ENCODE results near the gene CDH13.

The CDH13 gene

DNA sequence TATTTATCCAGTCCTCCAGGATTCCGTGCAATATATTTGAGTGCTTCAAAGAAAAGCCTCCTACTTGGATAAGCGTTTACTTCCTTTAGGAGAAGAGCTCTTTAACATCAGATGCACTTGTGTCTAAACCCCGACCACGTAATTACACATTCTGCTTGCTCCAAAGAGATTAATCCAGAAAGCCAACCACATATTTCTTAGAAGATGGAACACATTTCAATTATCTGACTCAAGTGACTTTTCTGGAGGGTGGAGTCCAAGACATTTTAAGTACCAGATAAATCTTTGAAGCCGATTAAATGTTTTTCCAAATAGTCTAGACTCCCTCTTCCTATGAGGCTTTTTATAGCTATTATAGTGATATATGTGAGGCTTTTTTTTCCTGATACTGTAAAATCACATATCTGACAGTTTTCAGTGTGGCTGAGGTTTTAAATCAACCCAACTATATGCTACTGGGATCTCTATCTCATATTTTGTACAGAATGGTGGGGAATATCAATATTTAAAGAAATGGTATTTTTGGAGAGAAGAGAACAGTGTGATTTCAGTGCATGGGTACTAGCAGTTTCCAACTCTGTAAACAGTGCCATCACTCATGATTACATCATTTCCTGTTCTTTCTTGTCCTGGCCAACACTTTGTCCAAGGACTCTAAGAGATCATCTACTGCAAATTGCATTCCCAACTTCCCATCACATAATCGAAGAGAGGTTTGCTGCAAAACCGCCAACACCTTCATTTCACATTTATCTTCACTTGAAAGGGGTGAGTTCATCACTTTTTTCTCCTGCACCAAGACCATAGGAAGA is 988.6 kb downstream of the CDH13 start:
- DNase-seq (ENCODE audit: low read depth in 3 of 3) = no peak

DNA sequence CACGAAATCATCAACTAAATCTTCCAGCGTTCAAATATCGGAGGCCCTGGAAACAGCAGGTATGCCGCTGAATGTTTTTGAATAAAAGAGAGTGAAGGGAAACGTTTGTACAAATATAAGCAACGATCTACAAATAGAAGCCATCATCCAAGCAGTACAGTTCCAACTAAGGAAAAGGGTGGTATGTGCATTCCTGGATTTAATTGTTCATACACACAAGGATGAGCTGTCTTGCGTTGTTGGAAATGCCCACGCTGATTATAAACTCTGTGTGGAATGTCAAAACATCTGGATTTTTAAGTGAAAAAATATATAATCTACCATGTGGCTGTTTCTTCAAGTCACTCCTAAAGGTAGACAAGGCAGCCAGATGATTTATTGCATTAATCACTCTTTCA is 989.2 kb downstream of the CDH13 start:
- no peak for DNase-seq (ENCODE audit: low read depth in 3 of 3)

DNA sequence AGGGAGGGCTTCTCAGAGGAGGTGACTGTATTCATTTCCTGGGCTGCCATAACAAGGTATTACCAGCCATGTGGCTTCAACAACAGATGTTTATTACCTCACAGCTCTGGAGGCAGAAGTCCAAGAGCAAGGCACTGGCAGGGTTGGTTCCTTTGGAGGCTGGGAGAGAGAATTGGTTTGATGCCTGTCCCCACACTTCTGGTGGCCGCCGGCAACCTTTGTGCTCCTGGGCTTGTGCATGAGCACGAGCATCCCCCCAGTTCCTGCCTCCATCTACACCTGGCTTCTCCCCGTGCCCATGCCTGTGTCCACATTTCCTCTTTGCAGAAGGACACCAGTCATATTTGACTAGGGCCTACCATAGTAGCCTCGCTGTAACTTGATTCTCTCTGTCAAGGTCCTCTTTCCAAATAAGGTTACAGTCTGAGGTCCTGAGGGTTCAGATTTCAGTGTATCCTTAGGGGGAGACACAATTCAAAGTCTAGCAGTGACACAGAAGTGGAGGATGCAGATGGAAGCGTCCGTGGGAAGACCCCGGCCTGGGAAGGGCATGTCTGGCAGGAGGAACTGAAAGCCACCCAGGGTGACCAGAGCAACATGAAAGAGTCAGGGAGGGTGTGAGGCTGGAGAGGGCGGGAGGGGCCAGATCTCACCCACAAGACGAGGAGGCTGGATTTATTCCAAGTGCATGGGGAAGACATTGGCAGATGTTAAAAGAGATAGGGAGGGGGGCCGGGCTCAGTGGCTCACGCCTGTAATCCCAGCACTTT is 992.8 kb downstream of the CDH13 start:
- DNase-seq (ENCODE audit: low read depth in 3 of 3) = no peak

DNA sequence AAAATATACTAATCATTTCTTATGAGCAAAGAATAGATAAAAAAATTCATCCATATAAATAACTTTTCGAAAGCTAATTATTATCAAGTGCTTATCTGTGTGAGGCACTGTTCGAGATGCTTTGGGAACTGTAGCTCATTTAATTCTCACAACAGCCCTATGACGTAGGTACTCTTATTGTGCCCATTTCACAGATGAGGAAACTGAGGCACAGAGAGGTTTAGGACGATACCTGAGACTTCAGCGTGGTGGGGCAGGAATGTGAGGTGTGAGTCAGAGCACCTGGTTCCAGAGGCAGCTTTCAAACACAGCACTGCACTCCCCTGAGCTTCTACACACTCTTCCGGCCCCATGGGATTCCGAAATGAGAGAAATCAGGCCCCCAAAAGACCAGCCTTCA is 995.2 kb downstream of the CDH13 start:
- DNase-seq (ENCODE audit: low read depth in 3 of 3) = no peak

DNA sequence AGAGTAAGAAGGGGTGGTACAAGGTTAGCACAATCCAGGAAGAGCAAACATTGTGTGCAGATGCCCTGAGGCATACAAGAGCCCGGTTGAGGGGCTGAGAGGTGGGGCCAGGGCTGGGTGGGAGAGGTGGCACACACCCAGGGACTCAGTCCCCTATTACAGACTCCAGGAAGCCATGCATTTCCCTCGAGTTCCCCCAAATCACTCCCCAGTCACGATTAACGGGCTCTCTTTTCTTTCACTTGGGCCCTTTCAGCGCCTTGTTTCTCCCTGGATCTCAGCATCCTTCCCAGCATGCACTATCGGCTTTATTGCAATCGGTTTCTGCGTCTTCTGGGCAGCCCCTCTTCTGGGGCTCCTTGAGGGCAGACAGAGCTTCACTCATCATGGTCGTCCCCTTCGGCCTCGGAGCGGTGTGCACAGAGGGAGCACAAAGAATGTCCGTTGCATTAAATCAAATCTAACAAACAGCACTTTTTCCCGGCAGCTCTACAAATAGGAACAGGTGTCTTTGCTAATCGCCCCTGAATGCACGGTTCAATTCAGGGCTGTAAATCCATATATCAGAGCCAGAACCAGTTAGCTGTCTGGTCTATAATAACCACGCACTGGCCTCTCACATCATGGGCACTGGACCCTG is 996.4 kb downstream of the CDH13 start:
- DNase-seq (ENCODE audit: low read depth in 3 of 3) = no peak

DNA sequence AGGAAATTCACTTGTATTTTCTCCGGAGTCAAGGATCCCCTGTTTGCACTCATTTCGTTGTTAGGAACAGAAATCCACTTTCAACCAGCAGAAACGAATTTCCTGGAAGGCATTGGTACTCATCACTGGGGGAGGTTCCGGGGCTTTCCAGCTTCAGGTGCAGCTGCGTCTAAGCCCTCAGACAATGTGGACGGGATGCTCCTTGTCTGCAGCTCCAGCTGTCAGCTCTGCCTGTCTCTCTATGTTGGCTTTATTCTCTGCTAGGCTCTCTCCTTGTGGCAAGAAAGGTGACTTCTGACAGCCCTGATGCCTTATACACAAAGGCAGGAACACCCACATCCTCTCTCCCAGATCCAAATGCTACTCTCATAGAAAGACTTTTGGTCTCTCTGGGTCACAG is 997.1 kb downstream of the CDH13 start:
- no peak for DNase-seq (ENCODE audit: low read depth in 3 of 3)

DNA sequence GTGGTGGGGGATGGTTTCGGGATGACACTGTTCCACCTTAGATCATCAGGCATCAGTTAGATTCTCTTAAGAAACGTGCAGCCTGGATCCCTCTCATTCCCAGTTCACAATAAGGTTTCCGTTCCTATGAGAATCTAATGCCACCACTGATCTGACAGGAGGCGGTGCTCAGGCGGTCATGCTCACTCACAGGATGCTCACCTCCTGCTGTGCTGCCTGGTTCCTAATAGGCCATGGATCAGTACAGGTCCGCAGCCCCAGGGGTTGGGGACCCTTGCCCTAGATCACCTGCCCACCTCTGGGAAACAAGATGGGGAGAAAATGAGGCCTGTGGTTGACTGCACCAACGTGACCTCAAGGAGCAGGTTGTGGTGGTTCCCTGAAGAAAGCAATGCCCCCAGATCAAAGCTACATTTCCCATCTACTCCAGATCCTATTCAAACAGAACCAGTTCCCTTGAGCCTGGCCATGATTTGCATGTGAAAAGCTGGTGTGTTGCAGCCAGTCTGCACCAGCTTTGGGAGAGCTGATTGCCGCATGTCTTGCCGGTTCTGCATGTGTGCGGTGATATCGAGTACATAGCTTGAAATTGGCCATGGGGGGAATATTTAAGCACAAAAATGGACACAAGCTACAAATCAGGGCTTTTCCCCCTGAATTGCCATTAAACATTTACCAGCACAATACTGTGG is 997.8 kb downstream of the CDH13 start:
- DNase-seq (ENCODE audit: low read depth in 3 of 3) = no peak

DNA sequence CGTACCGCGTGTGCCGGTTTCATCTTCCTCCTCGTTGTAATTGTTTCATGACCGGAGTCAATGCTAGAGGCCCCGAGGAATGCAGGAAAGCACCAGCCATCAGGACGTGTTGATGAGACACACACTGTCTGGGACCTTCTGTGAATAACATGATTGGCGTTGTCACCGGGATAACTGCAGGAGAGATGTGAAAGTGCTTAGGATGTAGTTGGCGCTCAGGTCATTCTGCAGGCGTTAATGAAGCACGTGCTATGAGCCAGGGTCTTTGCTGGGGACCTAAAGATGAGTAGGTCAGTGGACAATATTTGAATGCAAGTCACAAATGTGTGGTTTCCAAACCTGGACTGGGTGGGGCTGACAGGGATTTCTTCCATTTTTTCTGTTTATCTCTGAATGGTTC is 999.4 kb downstream of the CDH13 start:
- DNase-seq (ENCODE audit: low read depth in 3 of 3) = no peak

DNA sequence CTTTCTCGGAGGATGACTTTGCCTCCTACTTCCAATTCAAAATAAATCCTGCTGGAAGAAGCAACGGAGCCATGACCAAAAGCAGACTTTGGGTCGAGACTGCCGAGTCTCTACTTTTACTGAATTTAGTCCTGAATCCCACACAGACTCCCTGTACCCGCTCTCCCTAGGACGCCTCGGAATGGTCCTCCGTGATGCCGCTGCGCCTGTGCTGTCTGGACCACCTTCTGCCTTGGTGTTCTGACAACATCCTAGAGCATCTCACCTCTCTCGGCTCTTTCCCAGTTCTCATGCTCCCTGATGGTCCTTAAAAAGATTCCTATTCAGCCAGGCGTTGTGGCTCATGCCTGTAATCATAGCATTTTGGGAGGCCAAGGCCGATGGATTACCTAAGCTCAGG is 999.9 kb downstream of the CDH13 start:
- no peak for DNase-seq (ENCODE audit: low read depth in 3 of 3)

DNA sequence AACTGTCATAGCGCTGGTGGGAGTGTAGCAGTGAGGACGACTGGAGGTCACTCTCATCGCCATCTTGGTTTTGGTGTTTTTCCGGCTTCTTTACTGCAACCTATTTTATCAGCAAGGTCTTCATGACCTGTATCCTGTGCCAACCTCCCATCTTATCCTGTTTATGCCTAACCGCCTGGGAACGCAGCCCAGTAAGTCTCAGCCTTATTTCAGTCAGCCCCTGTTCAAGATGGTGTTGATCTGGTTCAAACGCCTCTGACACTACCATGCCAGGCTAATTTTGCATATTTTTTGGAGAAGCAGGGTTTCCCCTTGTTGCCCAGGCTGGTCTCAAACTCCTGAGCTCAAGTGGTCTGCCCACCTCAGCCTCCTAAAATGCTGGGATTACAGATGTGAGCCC is 1001.2 kb downstream of the CDH13 start:
- no peak for DNase-seq (ENCODE audit: low read depth in 3 of 3)

DNA sequence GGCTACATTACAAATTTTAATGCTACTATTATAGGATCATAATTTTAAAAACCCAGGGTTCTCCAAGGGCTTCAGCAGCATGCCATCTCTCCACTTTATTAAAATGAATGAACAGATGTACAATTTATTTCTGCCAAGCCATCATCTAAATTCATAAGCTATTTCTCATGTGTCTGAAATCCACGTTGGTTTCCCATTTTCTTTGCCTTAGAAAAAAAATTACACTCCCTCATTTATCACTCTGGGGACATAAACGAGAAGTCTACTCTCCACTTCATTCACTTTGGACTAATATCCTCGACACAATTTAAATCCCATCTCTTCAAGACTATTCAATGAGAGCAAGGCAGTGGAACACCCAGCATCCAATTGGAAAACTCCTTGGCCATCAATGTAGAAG is 1002.7 kb downstream of the CDH13 start:
- no peak for DNase-seq (ENCODE audit: low read depth in 3 of 3)

DNA sequence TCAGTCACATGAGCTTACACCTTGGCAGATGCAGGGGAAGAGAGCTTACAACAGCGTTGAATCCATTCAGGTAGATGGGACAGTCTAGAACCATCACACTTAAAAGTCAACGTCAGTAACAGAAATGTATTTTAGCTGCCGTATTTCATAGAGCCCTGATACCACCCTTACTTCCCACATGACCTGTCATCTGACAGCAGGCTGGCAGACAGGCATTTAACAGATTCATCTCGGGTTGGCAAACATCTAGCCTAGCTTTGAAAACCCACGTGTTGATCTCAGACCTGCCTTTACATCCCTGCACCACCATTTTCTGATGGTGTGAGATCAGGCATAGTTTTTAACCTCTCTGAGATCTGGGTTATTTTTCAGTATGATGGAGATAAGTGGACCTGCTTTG is 1003.1 kb downstream of the CDH13 start:
- no peak for DNase-seq (ENCODE audit: low read depth in 3 of 3)

DNA sequence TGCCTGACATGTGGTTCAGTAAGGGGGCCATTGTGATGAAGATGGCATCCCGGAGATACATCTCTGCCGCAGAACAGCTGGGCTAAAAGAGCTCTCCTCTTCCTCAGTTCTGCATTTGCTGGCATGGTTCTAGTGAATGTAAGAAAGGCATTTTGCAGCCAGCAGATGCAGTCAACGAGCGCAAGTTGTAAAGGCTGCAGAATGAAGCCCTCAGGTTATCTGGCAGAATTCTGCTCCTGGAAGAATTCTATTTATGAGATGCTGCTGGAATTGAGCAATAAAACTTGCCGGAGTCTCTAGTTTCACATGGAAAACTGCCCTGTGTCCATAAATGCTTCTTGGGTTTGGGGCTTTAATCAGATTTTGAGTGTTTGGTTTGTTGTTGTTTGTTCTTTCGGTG is 1004.2 kb downstream of the CDH13 start:
- no peak for DNase-seq (ENCODE audit: low read depth in 3 of 3)

DNA sequence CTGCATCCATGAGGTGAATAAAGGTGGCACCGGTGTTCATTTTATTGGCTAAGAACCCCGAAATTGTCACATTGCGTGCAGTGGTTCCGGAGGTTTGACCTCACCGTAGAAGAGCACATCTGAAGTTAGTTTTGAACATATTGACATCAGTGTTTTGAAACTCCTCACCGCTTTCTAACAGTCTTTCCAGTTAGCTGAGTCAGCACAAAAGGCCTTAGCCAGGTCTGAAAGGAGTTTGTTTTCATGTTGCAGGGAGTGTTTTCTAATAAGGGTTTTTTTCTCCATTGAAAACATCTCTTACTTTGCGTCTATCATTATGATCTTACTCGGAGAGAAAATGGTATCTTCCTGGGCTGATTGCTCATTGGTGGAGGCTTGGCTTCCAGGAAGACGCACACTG is 1006.5 kb downstream of the CDH13 start:
- DNase-seq (ENCODE audit: low read depth in 3 of 3) = no peak

DNA sequence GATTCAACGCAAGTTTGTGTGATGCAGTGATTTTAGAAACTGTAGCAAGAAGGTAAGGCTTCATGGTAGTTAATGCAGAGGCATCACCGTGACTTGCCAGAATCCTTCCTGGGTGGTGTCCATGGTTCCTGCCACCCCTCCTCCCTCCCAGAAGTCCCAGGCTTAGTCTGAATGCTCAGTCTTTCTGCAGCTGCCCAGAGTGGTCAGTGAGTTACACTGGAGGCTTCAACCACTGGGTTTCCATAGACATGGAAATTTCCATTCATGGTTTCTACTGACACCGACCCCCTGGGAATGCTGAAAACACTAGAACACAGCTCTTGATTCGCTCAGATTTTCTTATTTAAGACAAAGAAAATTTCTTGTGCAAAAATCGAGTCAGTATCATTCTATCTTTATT is 1021.6 kb downstream of the CDH13 start:
- no peak for DNase-seq (ENCODE audit: low read depth in 3 of 3)

DNA sequence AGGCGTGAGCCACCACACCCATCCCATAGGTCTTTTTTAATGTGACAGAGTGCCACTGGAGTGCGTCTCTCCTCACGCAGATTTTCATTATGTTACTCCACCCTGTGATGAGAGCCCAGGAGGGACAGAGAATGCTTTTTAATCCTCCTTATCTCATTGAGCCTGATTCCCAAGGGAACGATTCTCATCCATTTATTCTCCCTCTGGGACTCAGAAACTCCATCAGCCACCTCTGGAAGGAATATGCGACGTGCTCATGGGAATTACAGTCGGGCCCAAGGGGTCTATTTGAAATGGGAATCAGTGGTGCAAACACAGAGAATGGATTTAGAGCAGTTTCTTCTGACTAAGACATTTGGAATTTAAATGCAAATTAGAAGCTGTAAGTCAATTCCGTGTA is 1025.1 kb downstream of the CDH13 start:
- DNase-seq (ENCODE audit: low read depth in 3 of 3) = no peak

DNA sequence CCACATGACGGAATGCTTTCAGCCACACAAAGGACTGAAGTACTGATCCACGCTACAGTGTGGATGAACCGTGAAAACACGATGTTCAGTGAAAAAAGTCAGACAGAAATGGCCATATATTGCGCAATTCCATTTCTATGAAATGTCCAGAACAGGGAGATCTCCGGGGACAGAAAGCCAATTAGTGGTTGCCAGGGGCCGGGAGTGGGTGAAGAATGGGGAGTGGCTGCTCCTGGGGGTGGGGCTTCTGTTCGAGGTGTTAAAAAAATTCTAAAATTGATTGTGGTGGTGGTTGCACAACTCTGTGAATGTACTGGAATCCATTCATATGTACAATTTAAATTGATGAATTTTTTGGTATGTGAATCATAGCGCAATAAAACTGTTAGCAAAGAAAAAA is 1026.2 kb downstream of the CDH13 start:
- DNase-seq (ENCODE audit: low read depth in 3 of 3) = no peak

DNA sequence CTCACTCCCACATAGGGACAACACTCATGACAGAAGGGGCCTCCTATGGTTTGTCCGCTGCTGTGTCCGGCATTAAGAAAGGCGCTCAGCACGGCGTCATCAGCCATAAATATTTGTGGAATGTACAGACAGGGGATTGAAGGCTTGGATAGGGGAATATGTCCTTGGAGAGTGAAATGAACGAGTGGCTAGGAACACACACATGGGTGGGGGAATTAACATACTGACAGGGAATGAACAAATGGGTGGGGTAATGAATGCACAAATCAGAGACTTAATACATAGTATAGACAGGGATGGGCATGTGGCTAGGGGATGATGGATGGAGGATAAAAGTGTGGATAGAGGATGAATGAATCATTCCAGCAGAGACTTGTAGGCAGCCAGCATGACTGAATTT is 1027.0 kb downstream of the CDH13 start:
- DNase-seq (ENCODE audit: low read depth in 3 of 3) = no peak

DNA sequence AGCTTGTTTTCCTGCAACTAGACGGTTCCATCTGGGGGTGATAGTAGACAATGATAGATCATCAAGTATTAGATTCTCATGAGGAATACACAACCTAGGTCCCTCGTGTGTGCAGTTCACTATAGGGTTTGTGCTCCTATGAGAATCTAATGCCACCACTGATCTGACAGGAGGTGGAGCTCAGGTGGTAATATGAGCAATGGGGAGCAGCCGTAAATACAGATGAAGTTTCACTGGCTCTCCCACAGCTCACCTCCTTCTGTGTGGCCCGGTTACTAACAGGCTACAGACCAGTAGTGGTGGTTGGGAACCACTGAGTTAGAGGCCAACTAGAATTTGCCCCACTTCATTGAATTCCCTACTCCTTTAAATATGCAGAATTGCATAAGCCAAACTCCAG is 1033.5 kb downstream of the CDH13 start:
- DNase-seq (ENCODE audit: low read depth in 3 of 3) = no peak

DNA sequence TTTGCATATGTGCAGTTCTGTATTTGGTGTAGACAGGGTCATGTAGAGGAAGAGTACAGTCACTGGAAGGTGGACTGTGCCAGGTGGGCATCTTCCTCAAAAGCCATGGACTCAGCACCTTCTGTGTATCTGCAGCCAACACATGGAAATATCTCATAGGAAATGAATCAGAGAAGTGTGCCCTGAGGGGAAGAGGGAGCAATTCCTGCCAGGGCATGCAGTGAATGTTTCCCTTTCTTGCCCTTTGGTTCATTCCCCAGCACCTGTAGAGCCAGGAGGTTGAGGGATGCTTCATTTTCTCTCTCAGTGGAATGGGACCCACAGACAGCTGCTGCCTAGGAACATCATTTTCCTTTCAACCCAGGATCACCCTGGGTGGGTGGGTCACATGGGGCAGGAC is 1034.9 kb downstream of the CDH13 start:
- DNase-seq (ENCODE audit: low read depth in 3 of 3) = no peak

DNA sequence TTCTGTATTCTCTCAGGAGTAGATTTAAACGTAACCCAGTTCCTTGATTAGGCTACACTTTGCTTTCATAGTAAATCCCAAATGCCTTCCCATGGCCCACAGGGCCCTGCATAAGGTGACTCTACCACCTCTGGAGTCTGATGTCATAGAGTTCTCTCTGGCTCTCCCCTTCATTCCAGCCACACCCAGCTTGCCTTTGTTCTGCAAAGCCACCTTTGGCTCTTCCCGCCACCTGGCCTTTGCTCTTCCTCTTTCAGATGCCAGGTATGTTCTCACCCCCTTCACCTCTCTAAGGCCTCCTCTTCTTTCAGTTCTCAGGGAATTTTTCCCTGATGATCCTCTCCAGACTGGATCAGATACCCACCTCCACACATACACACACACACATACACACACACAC is 1039.7 kb downstream of the CDH13 start:
- DNase-seq (ENCODE audit: low read depth in 3 of 3) = no peak

DNA sequence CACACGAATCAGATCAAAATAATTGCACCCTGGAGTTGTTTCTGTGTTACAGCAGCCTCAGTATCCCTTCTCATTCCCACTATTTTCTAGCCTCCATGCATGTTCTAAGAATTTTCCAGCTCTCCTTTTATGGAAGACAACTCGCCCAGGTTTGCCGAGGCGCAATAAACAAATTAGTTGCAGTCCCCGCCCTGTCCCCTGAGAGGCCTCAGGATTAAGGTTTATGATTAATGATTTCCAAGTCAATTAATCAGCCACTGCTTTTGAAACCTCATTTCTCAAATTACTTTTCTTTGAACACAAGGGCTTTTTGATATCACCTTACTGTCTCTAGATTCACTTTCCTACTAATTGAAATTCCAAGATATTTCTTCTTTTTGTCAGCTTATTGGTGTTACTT is 1042.7 kb downstream of the CDH13 start:
- no peak for DNase-seq (ENCODE audit: low read depth in 3 of 3)
